22Rv1 (cell line): ENCODE results near the gene PLD4.
A peak's percentile ranks its signal among the peaks of the same experiment; 100 is the strongest.

ENCODE experiments used
- H3K27ac ChIP-seq: fragments of 450-650 bp; 2 replicates; pipeline ENCODE4 v1.5.1; 2017
- CTCF ChIP-seq: fragments of 450-650 bp; IDR thresholded peaks from 2 replicates; pipeline ENCODE4 v1.5.1; 2017; ENCODE audit warnings: mild to moderate bottlenecking
- ZFX ChIP-seq: fragments of 450-650 bp; IDR thresholded peaks from 2 replicates; pipeline ENCODE4 v1.6.1; 2017; ENCODE audit warnings: antibody characterized with exemption, borderline replicate concordance

PLD4 gene

GRCh38 chr14:104924421-104925213 lies at the start of gene PLD4:
Gene PLD4, plus strand, starts transcription at chr14:104924879. Its CDS starts 2,262 bp downstream, at chr14:104927141.
- no peak within 1 kb of the TSS for H3K27ac ChIP-seq

GRCh38 chr14:104875412-104875751 lies 49.3 kb upstream of the PLD4 start:
- no peak for TF ChIP-seq CTCF
- TF ChIP-seq ZFX, result no peak
- H3K27ac ChIP-seq, result 0 out of 2 replicates have a peak overlapping the region, but pooled peaks have one; percentile 13

More at GRCh38 chr14:104924421-104925213, at the start of gene PLD4:
- TF ChIP-seq CTCF, result no peak
- TF ChIP-seq ZFX, result no peak

GRCh38 chr14:104875811-104876210 lies 48.9 kb upstream of the PLD4 start:
- no peak overlapping the region for H3K27ac ChIP-seq

GRCh38 chr14:104876251-104876699 lies 48.4 kb upstream of the PLD4 start:
- no peak overlapping the region for H3K27ac ChIP-seq
- TF ChIP-seq ZFX (no peak), CTCF (no peak)

More at GRCh38 chr14:104875811-104876210, 48.9 kb upstream of the PLD4 start:
- TF ChIP-seq CTCF (no peak), ZFX (no peak)

- no peak overlapping the region for H3K27ac ChIP-seq
- TF ChIP-seq ZFX (no peak), CTCF (no peak)
Observed at GRCh38 chr14:104877066-104877805, 47.4 kb upstream of the PLD4 start.

- TF ChIP-seq CTCF, result no peak
- no peak for TF ChIP-seq ZFX
- no peak overlapping the region for H3K27ac ChIP-seq
Observed at GRCh38 chr14:104877806-104878550, 46.7 kb upstream of the PLD4 start.
